GM12874 (cell line): ENCODE data around the gene ENPP6.

ENCODE experiments used
- TF ChIP-seq, protein P1 (sequence below): IDR thresholded peaks from 2 replicates; pipeline ENCODE4 v1.5.1; 2011; ENCODE audit warnings: low read depth, mild to moderate bottlenecking, control low read depth, low read length, moderate library complexity; ENCODE audit not compliant: insufficient read depth

Gene ENPP6

DNA sequence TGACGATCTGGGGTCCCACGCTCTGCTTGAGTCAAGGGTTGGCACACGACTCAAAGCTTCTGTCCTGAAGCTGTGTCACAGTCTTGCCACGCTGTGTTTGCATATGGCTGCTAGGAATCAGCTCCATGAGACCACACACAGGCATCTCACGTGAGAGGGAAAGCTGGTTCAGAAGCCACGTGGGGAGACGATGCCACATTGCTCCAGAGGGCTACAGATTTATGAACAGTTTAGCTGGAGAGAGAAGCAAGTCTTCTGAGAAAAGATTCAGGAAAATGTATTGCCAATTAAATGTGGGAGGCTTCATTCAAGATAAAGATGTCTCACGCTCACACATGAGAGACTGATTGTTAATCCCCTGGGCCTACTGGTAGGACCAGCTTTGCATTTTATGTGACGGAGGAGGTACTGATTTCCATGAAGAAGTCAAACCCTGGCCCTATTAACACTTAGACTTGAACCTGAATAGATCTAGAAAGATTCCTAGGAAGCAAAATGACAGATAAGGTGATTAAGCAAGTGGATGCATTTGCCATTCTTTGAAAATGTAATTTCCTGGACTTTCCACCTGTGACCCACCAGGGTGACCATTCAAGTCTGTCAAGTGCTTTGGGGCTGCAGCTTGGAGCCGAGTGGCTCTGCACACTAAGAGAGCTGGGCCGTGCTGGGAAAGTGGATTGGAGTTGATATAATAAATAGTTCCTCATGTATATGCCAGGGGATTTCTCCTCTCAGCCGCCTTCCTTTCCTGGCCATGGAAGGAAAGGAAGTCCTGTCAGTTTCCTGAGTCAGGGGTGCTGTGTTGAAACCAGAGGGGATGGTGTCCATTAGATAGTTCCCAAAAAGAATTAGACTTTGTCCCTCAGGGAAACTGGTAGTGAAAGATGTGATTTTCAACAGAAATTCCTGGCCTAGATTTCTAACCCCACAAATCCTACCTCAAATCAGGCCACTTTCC is 29.0 kb downstream of the ENPP6 start:
- TF ChIP-seq, protein P1, sequence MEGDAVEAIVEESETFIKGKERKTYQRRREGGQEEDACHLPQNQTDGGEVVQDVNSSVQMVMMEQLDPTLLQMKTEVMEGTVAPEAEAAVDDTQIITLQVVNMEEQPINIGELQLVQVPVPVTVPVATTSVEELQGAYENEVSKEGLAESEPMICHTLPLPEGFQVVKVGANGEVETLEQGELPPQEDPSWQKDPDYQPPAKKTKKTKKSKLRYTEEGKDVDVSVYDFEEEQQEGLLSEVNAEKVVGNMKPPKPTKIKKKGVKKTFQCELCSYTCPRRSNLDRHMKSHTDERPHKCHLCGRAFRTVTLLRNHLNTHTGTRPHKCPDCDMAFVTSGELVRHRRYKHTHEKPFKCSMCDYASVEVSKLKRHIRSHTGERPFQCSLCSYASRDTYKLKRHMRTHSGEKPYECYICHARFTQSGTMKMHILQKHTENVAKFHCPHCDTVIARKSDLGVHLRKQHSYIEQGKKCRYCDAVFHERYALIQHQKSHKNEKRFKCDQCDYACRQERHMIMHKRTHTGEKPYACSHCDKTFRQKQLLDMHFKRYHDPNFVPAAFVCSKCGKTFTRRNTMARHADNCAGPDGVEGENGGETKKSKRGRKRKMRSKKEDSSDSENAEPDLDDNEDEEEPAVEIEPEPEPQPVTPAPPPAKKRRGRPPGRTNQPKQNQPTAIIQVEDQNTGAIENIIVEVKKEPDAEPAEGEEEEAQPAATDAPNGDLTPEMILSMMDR: no peak

DNA sequence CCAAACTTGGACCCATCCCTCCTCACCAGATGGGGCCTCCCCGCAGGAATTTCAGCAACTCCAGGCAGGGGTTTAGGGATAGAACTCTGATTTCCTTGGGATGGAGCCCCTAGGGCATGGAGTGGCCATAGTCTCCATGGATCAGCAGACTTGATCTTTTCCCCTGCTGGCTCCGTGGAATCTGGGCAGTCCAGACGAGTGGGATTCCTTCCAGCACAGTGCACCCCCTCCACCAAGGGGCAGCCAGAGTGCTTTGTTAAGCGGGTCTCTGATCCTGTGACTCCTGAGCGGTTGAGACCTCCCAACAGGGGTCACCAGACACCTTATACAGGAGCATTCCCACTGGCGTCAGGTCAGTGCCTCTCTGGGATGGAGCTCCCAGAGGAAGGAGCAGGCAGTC is 40.4 kb downstream of the ENPP6 start:
- TF ChIP-seq, protein P1: no peak

DNA sequence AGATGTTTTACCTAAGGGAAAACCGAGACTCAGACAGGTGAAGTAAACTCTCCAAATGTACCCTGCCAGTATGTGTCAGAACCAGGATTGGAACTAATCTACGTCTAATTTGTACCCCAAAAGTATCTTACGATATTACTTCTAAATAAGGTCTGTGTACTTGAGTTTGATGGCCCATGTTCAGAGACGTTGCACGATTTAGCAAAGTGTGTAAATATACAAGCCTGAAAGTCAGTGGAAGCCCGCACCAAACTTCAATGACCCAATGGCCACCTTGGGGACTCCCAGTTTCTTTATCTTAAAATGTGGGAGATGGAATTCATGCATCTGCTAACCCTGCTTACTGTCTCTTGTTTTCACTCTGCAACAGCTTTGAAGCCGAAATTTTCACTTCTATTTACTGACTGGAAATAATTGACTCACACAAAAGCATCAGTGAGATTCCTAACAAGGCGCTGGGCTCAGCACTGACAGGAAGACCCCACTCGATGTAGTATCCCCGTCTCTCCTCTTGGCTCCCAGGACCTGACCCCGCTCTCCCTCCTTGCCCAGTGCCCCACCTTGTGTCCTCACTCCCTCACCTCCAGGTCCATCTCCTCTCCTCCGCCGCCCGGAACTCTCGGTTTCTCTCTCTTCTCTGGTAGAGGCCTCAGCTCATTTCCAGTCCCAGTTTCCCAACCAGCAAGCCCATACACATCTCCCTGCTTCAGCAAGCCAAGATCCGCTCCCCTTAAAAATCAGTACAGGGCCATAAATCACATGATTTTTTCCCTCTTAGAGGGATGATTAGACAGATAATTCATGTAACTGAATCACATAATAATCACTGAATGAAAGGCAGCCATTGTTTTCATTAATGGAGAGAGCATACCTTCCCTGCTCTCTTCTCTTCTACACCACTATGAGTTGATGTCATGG is 42.8 kb downstream of the ENPP6 start:
- TF ChIP-seq, protein P1: no peak

DNA sequence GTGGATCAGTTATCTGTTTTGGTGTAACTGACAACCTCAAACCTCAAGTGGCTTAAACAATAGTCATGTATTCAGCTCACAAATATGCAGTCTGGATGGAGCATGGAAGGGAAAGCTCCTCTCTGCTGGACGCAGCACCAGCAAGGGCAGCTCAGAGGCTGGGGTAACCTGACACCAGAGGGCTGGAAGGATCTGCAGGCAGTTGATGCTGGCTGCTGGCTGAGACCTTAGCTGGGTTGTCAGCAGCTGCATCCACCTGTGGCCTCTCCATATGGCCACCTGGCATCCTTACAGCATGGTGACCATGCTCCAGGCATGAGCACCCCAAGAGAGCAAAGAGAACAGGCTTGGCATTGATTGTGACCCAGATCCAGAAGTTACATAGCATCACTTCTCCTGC is 46.7 kb downstream of the ENPP6 start:
- TF ChIP-seq, protein P1: no peak

DNA sequence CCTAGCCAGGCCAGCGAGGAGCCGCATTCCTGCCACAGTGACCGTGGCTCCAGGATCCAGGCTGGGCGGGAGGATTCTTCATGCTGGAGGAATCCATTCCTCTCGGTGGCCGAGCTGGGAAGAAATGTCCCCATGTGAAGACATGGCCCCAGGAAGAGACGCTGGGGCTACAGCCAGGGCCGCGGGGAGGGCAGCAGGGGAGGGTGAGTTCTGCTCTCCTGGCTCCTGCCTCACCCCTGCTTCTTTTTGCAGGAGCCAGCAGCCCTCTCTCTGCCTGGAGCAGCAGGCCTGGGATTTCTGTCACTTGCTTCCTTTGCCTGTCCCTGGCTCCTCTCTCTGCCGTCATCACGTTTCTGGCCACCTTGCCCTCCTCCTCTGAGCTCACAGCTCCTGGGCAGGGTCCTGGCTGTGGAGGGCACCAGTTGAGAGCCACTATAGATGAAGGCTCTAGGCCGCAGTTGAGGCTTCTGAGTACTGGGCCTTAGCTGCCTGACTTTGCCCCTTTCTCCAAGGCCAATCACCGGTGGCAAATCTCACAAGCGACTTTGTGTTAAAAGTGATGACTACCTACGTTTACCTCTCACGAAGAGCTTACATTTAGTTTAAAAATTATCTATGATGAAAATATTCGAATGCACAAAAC is 48.3 kb downstream of the ENPP6 start:
- TF ChIP-seq, protein P1: no peak

DNA sequence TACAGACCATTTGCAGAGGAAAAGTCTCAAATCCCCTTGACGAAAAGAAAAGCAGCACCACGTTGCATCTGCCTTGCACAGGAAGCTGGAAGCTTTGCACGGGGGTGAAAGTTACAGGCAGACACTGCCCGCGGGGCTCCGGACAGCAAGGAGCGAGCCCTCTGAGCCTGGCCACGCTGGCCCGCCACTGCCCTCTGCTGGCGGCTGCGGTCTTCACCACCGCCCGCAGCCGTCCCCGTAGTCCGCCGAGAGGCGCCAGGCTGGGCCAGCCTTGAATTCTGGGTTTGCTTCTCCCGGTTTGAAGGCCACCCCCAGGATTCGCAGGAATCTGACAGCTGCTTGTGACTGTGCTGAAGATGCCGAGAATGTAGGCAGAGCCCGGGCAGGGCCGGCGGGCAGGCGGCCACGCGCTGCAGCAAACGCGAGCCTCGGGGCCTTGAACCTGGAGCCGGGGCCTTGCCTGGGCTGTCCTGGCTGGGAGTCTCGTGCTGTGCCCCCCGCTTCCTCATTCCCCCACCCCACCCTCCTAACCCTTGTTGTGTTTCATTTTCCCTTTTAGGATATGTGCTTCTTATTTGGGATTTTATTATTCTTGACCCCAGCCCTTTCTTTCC is 49.2 kb downstream of the ENPP6 start:
- TF ChIP-seq, protein P1: peak; percentile 98

DNA sequence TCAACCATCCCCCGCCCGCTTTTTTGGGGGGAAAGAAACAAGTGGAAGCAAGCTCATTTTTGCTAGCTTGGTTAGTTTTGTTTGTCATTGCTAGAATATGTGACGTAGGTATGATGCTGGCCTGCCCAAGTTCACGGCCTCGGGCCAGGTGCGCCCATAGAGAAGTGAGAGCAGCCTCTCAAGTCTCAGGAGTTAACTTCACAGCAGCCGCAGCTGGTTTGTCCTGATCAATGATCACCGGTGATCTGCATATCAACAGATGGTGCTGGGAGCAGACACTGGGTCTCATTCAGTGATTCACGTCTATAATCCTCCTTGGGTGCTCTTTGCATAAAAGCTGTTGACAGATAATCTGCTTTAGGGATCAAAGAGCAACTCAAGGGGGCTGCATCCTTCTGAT is 50.1 kb downstream of the ENPP6 start:
- TF ChIP-seq, protein P1: no peak
